Fibroblast of lung (primary cell): ENCODE data around the gene NDFIP2. TPM values are rescaled to one million over a fixed set of nuclear protein-coding genes. Genes with fewer than 3 reads are reported as not detected.
A peak's percentile ranks its signal among the peaks of the same experiment; 100 is the strongest.

Source experiments
- DNase-seq, 2 donors: peaks; one replicate each; pipeline versions ENCODE4 v3.0.0 to v3.0.0-alpha.2; 2010; ENCODE audit warnings: low read depth in 2 of 2
- H2AFZ ChIP-seq: 2 replicates; pipeline ENCODE4 v1.5.1; 2012; ENCODE audit warnings: low read length, control low read depth, inconsistent platforms
- H3K27ac ChIP-seq: 2 replicates; pipeline ENCODE4 v1.5.1; 2011; ENCODE audit warnings: low read length, control low read depth; ENCODE audit not compliant: insufficient read depth
- H3K27me3 ChIP-seq: 2 replicates; pipeline ENCODE4 v1.5.1; 2011; ENCODE audit warnings: mild to moderate bottlenecking, low read length; ENCODE audit not compliant: control insufficient read depth, insufficient read depth
- H3K36me3 ChIP-seq: 2 replicates; pipeline ENCODE4 v1.5.1; 2011; ENCODE audit warnings: low read length; ENCODE audit not compliant: control insufficient read depth, insufficient read depth
- H3K4me1 ChIP-seq: 2 replicates; pipeline ENCODE4 v1.5.1; 2011; ENCODE audit warnings: low read length; ENCODE audit not compliant: control insufficient read depth, insufficient read depth; ENCODE audit errors: extremely low read depth
- H3K4me2 ChIP-seq: 2 replicates; pipeline ENCODE4 v1.5.1; 2011; ENCODE audit warnings: low read length, control low read depth; ENCODE audit not compliant: insufficient read depth; ENCODE audit errors: extremely low read depth
- H3K4me3 ChIP-seq, 4 experiments: fragments of 200-600 bp in 1 of 4; sonication (generic) in 1 of 4; replicated peaks in 1 of 4; 2 replicates each; pipeline ENCODE4 v1.5.1; 2011 to 2016; ENCODE audit warnings: low read length in 4 of 4, low read depth in 3 of 4, mild to moderate bottlenecking in 3 of 4, control low read depth in 2 of 4, inconsistent platforms in 1 of 4, mixed read lengths in 1 of 4; ENCODE audit not compliant: insufficient read depth in 1 of 4; ENCODE audit errors: control extremely low read depth in 1 of 4
- H3K79me2 ChIP-seq: 2 replicates; pipeline ENCODE4 v1.5.1; 2012; ENCODE audit warnings: mild to moderate bottlenecking, low read length, inconsistent platforms; ENCODE audit not compliant: control insufficient read depth, insufficient read depth
- H3K9ac ChIP-seq: 2 replicates; pipeline ENCODE4 v1.5.1; 2011; ENCODE audit warnings: mild to moderate bottlenecking, low read length, control low read depth; ENCODE audit not compliant: insufficient read depth
- H3K9me3 ChIP-seq: 2 replicates; pipeline ENCODE4 v1.5.1; 2012; ENCODE audit warnings: low read depth, low read length; ENCODE audit not compliant: control insufficient read depth, insufficient read depth
- H4K20me1 ChIP-seq: 2 replicates; pipeline ENCODE4 v1.5.1; 2011; ENCODE audit warnings: low read length; ENCODE audit not compliant: control insufficient read depth, insufficient read depth; ENCODE audit errors: extremely low read depth
- EZH2 ChIP-seq: IDR thresholded peaks from 2 replicates; pipeline ENCODE4 v1.5.1; 2012; ENCODE audit warnings: low read length, control low read depth, mild to moderate bottlenecking; ENCODE audit errors: missing control alignments
- polyA plus RNA-seq, 2 donors: library from polyadenylated mRNA; depleted of rRNA in 1 of 2; stranded (reverse) in 1 of 2; unstranded in 1 of 2; fragments of >200 nt; gene quantifications; 2 replicates each; pipeline ENCODE4 v1.2.1, GENCODE V29; 2011 to 2012; ENCODE audit warnings: missing spikeins in 1 of 2
- total RNA-seq: library from RNA; depleted of rRNA; stranded (reverse); fragments of >200 nt; gene quantifications from 2 replicates; pipeline ENCODE4 v1.2.1, GENCODE V29; 2014
- TF ChIP-seq, protein P1 (sequence below), 2 donors: IDR thresholded peaks in 1 of 2; conservative IDR thresholded peaks in 1 of 2; 1 replicate in 1 of 2; 2 replicates in 1 of 2; pipeline ENCODE4 v1.5.1; 2011 to 2012; ENCODE audit warnings: low read length in 2 of 2, control low read depth in 1 of 2, inconsistent platforms in 1 of 2, low read depth in 1 of 2, mild to moderate bottlenecking in 1 of 2

The NDFIP2 gene
- total and polyA plus RNA-seq, 2 donors (not counting 1 experiment from before 2014, with no cell fraction given) = 39.1 to 46.4 TPM

- Histone ChIP-seq H3K4me2 (no peak overlapping the region), H3K4me3 (no peak overlapping the region), H3K4me1 (peaks cover 5% of the 10 kb centered on the region), H3K27me3 (no peaks in the 10 kb centered on the region), H3K79me2 (no peaks in the 10 kb centered on the region), H3K36me3 (no peaks in the 10 kb centered on the region), H4K20me1 (no peaks in the 10 kb centered on the region), H3K9ac (no peak overlapping the region), H3K9me3 (no peaks in the 10 kb centered on the region), H2AFZ (no peak overlapping the region), H3K27ac (no peak overlapping the region)
- no peak for TF ChIP-seq EZH2
- TF ChIP-seq, protein P1, sequence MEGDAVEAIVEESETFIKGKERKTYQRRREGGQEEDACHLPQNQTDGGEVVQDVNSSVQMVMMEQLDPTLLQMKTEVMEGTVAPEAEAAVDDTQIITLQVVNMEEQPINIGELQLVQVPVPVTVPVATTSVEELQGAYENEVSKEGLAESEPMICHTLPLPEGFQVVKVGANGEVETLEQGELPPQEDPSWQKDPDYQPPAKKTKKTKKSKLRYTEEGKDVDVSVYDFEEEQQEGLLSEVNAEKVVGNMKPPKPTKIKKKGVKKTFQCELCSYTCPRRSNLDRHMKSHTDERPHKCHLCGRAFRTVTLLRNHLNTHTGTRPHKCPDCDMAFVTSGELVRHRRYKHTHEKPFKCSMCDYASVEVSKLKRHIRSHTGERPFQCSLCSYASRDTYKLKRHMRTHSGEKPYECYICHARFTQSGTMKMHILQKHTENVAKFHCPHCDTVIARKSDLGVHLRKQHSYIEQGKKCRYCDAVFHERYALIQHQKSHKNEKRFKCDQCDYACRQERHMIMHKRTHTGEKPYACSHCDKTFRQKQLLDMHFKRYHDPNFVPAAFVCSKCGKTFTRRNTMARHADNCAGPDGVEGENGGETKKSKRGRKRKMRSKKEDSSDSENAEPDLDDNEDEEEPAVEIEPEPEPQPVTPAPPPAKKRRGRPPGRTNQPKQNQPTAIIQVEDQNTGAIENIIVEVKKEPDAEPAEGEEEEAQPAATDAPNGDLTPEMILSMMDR (conservative IDR thresholded peaks at IDR 0.05 in 1 of 2, IDR thresholded peaks at IDR 0.05 in 1 of 2; ENCODE audit: low read depth in 1 of 2, low read length in 2 of 2) = no peak
- DNase-seq = no peak
These were observed 24.1 kb upstream of the NDFIP2 start for GRCh38 chr13:79456656-79457365.

DNA sequence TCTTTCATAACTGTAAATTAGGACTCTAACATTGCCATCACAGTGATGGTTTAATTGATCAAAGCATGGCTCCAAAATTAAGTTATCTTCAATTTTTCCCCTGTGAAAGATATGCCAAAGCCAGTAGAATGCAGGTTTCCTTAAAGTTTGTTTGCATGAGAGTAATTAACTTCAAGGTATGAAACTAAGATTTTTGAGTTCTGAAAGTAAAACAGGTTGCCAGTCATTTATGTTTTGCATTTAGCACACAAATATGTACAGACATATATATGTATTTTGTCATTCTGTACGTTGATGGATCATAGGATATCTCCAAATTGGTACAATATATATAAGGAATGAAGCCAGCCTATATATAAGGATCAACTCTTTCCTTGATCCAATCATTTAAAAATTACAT, 23.6 kb upstream of the NDFIP2 start:
- no peaks in the 10 kb centered on the region for H3K27me3 ChIP-seq
- no peak overlapping the region for H2AFZ ChIP-seq
- H4K20me1 ChIP-seq = no peaks in the 10 kb centered on the region
- H3K9ac ChIP-seq = no peak overlapping the region
- H3K4me3 ChIP-seq = no peak overlapping the region
- TF ChIP-seq EZH2 = no peak
- TF ChIP-seq, protein P1 (conservative IDR thresholded peaks at IDR 0.05 in 1 of 2, IDR thresholded peaks at IDR 0.05 in 1 of 2; ENCODE audit: low read depth in 1 of 2, low read length in 2 of 2) = no peak
- no peak for DNase-seq
- no peak overlapping the region for H3K4me2 ChIP-seq
- no peaks in the 10 kb centered on the region for H3K9me3 ChIP-seq
- no peaks in the 10 kb centered on the region for H3K4me1 ChIP-seq
- H3K27ac ChIP-seq = no peak overlapping the region
- H3K79me2 ChIP-seq = no peaks in the 10 kb centered on the region
- H3K36me3 ChIP-seq = no peaks in the 10 kb centered on the region

- Histone ChIP-seq H3K27ac (no peak overlapping the region), H2AFZ (no peak overlapping the region), H3K27me3 (no peaks in the 10 kb centered on the region), H3K9ac (no peak overlapping the region), H3K9me3 (no peaks in the 10 kb centered on the region), H3K4me3 (no peak overlapping the region), H3K4me1 (no peaks in the 10 kb centered on the region), H4K20me1 (no peaks in the 10 kb centered on the region), H3K4me2 (no peak overlapping the region), H3K79me2 (no peaks in the 10 kb centered on the region), H3K36me3 (no peaks in the 10 kb centered on the region)
- DNase-seq = peak; percentile 77 to 86
- TF ChIP-seq, protein P1 (conservative IDR thresholded peaks at IDR 0.05 in 1 of 2, IDR thresholded peaks at IDR 0.05 in 1 of 2; ENCODE audit: low read depth in 1 of 2, low read length in 2 of 2) = no peak
- no peak for TF ChIP-seq EZH2
These were observed 23.0 kb upstream of the NDFIP2 start for GRCh38 chr13:79457948-79458347.
